ENCODE measurements around the gene RAPGEF1.
A peak's percentile ranks its signal among the peaks of the same experiment; 100 is the strongest.

Gene RAPGEF1

GRCh38 chr9:131545003-131545785, 194.7 kb downstream of the RAPGEF1 start, which contains the start of gene PRRT1B:
Gene PRRT1B (plus strand): TSS chr9:131545523. CDS start chr9:131545616, 93 bp downstream.
- no peak within 1 kb of the TSS for H3K4me3 ChIP-seq (ENCODE audit: low read depth, low read length)
- no peak for TF ChIP-seq CTCF (IDR thresholded peaks at IDR 0.05; ENCODE audit: borderline replicate concordance, insufficient read depth, low read depth, low read length)

GRCh38 chr9:131543141-131543540, 196.7 kb downstream of the RAPGEF1 start:
- TF ChIP-seq CTCF (IDR thresholded peaks at IDR 0.05; ENCODE audit: borderline replicate concordance, insufficient read depth, low read depth, low read length) = no peak
- no peak overlapping the region for H3K4me3 ChIP-seq (ENCODE audit: low read depth, low read length)

GRCh38 chr9:131539223-131539923, 200.5 kb downstream of the RAPGEF1 start:
- no peak for TF ChIP-seq CTCF (IDR thresholded peaks at IDR 0.05; ENCODE audit: borderline replicate concordance, insufficient read depth, low read depth, low read length)
- no peak overlapping the region for H3K4me3 ChIP-seq (ENCODE audit: low read depth, low read length)

- no peak for TF ChIP-seq CTCF (IDR thresholded peaks at IDR 0.05; ENCODE audit: borderline replicate concordance, insufficient read depth, low read depth, low read length)
- H3K4me3 ChIP-seq (ENCODE audit: low read depth, low read length) = no peak overlapping the region
These were observed 201.9 kb downstream of the RAPGEF1 start for GRCh38 chr9:131537946-131538345.

- no peak overlapping the region for H3K4me3 ChIP-seq (ENCODE audit: low read depth, low read length)
- TF ChIP-seq CTCF (IDR thresholded peaks at IDR 0.05; ENCODE audit: borderline replicate concordance, insufficient read depth, low read depth, low read length) = no peak
These were observed 205.1 kb downstream of the RAPGEF1 start for GRCh38 chr9:131534721-131535237.

GRCh38 chr9:131530920-131531832, 208.7 kb downstream of the RAPGEF1 start, which contains the start of gene UCK1:
Gene UCK1 (minus strand): TSS chr9:131531263. CDS start chr9:131531174, 89 bp downstream.
- no peak for TF ChIP-seq CTCF (IDR thresholded peaks at IDR 0.05; ENCODE audit: borderline replicate concordance, insufficient read depth, low read depth, low read length)

More at GRCh38 chr9:131530920-131531832, 208.7 kb downstream of the RAPGEF1 start, which contains the start of gene UCK1:
- H3K4me3 ChIP-seq (ENCODE audit: low read depth, low read length) = peak within 1 kb of the TSS; percentile 95
